Fibroblast of mammary gland (primary cell): ENCODE data around the gene TLX1.

Source experiments
- DNase-seq: peaks from one replicate; pipeline ENCODE4 v3.0.0-alpha.2; 2010; ENCODE audit warnings: low read depth
- H3K4me3 ChIP-seq: 2 replicates; pipeline ENCODE4 v1.5.1; 2011; ENCODE audit warnings: low read depth, mild to moderate bottlenecking, low read length, moderate library complexity; ENCODE audit not compliant: control insufficient read depth
- TF ChIP-seq, protein P1 (sequence below): conservative IDR thresholded peaks from 2 replicates; pipeline ENCODE4 v1.5.1; 2011; ENCODE audit warnings: low read depth, low read length, inconsistent platforms; ENCODE audit not compliant: control insufficient read depth, insufficient read depth

The TLX1 gene

DNA sequence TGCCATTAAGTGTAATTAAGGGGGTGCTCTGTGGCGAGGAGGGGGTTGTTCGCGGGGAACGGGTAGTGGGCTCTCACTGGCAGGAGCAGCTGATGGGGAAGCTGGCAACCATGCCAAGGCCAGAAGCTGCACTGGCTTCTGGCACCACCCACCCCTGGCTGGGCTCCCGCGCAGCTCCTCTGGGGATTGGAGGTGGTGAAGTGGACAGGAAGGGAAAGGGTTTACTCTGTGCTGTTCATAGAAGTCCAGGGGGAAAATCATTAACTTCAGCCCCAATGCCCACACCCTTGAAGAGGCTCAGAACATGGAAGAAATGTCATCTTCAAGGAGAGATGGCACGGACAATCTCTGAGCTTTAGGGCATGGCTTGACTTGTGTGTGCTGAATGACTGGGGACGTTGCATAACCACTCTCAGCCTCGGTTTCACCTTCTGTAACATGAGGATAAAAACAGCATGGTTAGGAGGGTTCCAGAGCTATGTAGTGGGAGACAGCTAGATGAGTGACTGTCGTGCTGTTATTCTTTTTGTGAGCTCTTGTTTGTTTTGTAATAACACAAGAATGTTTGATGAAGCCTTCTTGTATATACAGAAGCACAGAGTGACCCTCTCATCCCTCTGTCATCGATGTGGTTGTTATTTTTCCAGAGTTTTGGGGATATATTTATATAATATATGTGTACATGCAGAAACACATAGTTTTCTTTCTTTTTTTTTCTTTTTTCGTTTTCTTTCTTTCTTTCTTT is 39.4 kb upstream of the TLX1 start:
- no peak for DNase-seq
- no peak overlapping the region for H3K4me3 ChIP-seq
- TF ChIP-seq, protein P1, sequence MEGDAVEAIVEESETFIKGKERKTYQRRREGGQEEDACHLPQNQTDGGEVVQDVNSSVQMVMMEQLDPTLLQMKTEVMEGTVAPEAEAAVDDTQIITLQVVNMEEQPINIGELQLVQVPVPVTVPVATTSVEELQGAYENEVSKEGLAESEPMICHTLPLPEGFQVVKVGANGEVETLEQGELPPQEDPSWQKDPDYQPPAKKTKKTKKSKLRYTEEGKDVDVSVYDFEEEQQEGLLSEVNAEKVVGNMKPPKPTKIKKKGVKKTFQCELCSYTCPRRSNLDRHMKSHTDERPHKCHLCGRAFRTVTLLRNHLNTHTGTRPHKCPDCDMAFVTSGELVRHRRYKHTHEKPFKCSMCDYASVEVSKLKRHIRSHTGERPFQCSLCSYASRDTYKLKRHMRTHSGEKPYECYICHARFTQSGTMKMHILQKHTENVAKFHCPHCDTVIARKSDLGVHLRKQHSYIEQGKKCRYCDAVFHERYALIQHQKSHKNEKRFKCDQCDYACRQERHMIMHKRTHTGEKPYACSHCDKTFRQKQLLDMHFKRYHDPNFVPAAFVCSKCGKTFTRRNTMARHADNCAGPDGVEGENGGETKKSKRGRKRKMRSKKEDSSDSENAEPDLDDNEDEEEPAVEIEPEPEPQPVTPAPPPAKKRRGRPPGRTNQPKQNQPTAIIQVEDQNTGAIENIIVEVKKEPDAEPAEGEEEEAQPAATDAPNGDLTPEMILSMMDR, result no peak

DNA sequence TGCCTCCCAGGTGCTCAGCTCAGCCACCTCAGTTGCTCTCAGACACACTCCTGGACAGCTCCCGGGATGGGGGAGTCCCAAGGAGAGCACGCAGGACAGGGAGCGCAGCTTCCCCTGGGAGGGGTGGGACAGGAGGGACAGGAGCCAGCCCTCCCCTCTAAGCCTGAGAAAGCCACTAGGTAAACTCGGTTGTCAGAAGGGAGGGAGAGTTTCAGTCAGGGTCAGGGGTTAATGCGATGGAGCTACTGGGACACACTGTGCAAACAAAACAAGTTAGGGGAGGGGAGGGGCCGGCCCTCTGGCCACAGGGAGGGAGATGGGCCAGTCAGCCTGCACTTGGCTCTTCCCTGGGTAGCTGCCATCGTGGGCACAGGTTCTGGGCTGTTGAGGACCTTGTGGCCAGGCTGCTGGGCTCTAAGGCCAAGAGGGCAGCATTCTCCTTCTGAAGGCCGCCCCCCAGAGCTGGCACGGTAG is 38.2 kb upstream of the TLX1 start:
- TF ChIP-seq, protein P1, result no peak
- DNase-seq, result no peak
- no peak overlapping the region for H3K4me3 ChIP-seq

DNA sequence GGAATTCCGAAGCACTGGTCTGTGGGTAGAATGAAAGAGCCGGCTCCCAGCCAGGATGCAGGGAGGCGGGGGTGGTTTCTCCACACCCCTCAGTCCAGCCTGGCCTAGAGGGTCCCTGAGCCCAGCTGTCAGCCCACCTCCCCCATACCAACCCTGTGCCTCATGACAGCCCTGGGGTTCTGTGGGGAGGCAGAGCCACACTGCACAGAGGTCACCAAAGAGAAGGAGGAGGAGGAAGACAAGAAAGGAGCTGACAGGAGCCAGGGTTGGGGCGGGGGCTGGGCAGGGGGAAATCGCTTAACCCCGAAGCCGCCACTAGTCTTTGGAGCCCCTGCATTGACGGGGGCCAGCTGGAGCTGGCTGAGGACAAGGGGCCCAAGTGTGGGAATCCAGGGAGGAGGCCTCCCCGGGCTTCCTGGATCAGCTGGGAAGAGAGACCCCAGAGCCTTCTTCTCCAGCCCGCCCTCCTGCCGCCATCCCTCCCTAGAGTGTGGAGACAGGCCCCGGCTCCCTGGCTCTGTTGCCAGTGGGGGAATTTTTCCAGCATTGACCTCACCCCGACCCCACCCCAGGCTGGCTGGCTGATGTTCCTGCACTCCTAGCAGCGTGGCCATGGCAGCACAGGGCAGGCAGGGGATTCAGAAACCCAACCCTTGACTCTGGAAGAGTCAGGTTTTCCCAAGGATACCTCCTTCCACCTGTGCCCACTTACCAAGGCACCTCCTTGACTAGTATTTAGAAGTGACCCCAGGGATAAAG is 36.8 kb upstream of the TLX1 start:
- TF ChIP-seq, protein P1, result no peak
- H3K4me3 ChIP-seq, result no peak overlapping the region
- DNase-seq, result no peak

DNA sequence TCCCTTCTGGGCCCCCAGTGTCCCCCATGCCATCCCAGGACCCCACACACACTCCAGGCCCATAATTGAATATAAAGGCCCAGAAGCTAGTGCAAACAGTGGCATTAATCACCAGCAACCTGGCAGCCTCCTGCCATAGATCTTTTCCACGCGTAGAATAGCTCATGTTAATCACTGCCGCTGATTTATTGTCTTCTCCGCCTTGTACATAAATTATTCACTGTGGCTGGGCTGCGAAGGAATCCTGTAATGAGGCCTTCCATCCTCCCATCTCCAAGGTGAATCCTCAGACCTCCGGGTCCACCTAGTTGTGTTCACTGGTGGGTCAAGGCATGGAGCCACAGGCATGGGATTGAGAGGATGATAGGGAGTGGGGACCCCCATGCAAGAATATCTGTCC is 36.1 kb upstream of the TLX1 start:
- DNase-seq, result no peak

DNA sequence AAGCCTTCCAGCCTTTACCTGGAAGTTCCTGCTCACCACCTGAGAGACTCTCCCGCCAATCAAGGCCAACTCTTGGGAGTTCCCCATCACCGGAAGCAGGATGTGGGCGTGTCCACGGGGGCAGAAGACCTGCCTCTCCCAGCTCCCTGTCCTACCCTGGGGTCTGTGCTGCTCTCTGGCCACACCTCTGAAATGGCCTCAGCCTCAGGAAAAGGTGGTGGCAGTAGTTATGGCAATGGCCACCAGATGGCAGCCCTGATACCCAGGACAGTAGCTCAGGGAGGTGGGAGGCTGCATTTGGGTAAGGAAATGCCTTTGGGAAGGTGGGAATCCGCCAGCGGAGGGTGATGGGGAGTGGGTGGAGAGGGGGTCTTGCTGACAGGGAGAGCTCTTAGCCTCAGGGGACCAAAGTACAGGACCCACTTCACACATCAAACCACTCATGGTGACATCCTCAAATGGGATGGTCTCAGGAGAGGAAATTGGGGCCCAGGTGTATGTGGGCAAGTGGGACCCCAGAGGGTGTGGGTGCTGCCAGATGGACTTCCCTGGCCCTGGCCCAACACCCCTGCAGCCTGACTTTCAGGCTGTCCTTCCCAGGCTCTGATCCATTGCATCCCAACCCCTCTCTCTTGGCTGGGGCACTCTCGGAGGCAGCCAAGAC is 35.4 kb upstream of the TLX1 start:
- H3K4me3 ChIP-seq, result no peak overlapping the region
- TF ChIP-seq, protein P1, result peak; percentile 92
- peak; percentile 54 for DNase-seq

More for the DNA sequence above, 36.1 kb upstream of the TLX1 start:
- H3K4me3 ChIP-seq, result no peak overlapping the region
- TF ChIP-seq, protein P1, result no peak

DNA sequence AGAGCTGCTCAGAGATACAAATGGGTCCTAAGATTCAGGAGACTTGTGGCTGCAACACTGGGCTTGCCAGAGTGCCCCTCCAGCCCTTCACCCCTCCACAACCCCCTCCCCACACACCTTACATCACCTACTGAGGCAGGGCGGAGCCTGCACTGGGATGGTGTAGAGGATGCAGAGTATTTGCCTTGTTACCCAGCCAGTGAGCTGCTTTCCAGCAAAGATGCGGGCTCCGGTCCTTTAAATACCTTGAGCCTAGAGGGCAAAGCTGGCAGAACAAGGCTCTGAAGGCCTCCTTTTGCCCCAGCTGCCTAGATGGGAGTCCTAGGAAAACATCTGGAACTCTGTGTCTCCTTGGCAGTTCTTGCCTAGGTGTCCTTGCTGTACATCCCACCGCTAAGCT is 34.7 kb upstream of the TLX1 start:
- H3K4me3 ChIP-seq, result no peak overlapping the region

More for the DNA sequence above, 34.7 kb upstream of the TLX1 start:
- TF ChIP-seq, protein P1, result no peak
- DNase-seq, result no peak
